SU-DHL-6 (cell line): ENCODE results near the gene PFKFB2.

Source experiments
- H2AFZ ChIP-seq: fragments of 200-600 bp; sonication (generic); 2 replicates; pipeline ENCODE4 v1.6.1; 2014; ENCODE audit warnings: low read depth, mild to moderate bottlenecking, moderate library complexity, mixed read lengths, antibody characterized with exemption, low read length; ENCODE audit not compliant: severe bottlenecking
- H3F3A ChIP-seq: fragments of 200-600 bp; shearing (Covaris generic); 2 replicates; pipeline ENCODE4 v1.6.0; 2016; ENCODE audit warnings: antibody characterized with exemption, mild to moderate bottlenecking; ENCODE audit not compliant: insufficient read depth
- H3K27ac ChIP-seq: fragments of 200-600 bp; sonication (generic); 2 replicates; pipeline ENCODE4 v1.5.1; 2016; ENCODE audit warnings: low read depth, mild to moderate bottlenecking, low read length, moderate library complexity, mixed read lengths
- H3K27me3 ChIP-seq: fragments of 200-600 bp; sonication (generic), shearing (Covaris generic); 2 replicates; pipeline ENCODE4 v1.6.0; 2014; ENCODE audit warnings: mild to moderate bottlenecking, low read length
- H3K36me3 ChIP-seq: fragments of 200-600 bp; sonication (generic); 2 replicates; pipeline ENCODE4 v1.6.1; 2014; ENCODE audit warnings: mild to moderate bottlenecking, low read length, mixed read lengths
- H3K4me2 ChIP-seq: fragments of 300-600, 200-600 bp; shearing (Covaris generic), sonication (generic); 2 replicates; pipeline ENCODE4 v1.6.0; 2014; ENCODE audit warnings: low read length, low read depth, mild to moderate bottlenecking; ENCODE audit not compliant: poor library complexity, severe bottlenecking
- H3K4me3 ChIP-seq: fragments of 200-600 bp; sonication (generic); 2 replicates; pipeline ENCODE4 v1.5.1; 2014; ENCODE audit warnings: antibody characterized with exemption, low read length, mild to moderate bottlenecking, mixed read lengths; ENCODE audit not compliant: insufficient read depth, poor library complexity, severe bottlenecking
- H3K79me2 ChIP-seq: fragments of 200-600 bp; sonication (generic); 2 replicates; pipeline ENCODE4 v1.6.1; 2014; ENCODE audit warnings: mild to moderate bottlenecking, low read length, moderate library complexity; ENCODE audit not compliant: insufficient read depth
- H3K9ac ChIP-seq: fragments of 200-600 bp; sonication (generic); 2 replicates; pipeline ENCODE4 v1.7.0; 2014; ENCODE audit warnings: mild to moderate bottlenecking, low read length
- H3K9me2 ChIP-seq: fragments of 200-600 bp; sonication (generic); replicated peaks from 2 replicates; pipeline ENCODE4 v1.6.1; 2014; ENCODE audit warnings: low read length; ENCODE audit not compliant: insufficient read depth
- H3K9me3 ChIP-seq: fragments of 200-600 bp; sonication (generic); 2 replicates; pipeline ENCODE4 v1.6.1; 2014; ENCODE audit warnings: low read length, mixed read lengths; ENCODE audit not compliant: insufficient read depth
- H4K20me1 ChIP-seq: fragments of 200-600 bp; sonication (generic); 2 replicates; pipeline ENCODE4 v1.6.1; 2014; ENCODE audit warnings: low read depth, mild to moderate bottlenecking, antibody characterized with exemption, low read length, moderate library complexity, mixed read lengths
- EZH2phosphoT487 ChIP-seq: fragments of 200-600 bp; sonication (generic), shearing (Covaris generic); conservative IDR thresholded peaks from 2 replicates; pipeline ENCODE4 v1.6.1; 2018; ENCODE audit warnings: mild to moderate bottlenecking, antibody characterized with exemption, low read length, moderate library complexity, mixed read lengths
- TF ChIP-seq, protein P1 (sequence below): fragments of 200-600 bp; sonication (generic); IDR thresholded peaks from one replicate; pipeline ENCODE4 v1.5.1; 2017; ENCODE audit warnings: antibody characterized with exemption, mild to moderate bottlenecking, low read length, moderate library complexity; ENCODE audit not compliant: insufficient read depth, poor library complexity, severe bottlenecking

PFKFB2 gene

DNA sequence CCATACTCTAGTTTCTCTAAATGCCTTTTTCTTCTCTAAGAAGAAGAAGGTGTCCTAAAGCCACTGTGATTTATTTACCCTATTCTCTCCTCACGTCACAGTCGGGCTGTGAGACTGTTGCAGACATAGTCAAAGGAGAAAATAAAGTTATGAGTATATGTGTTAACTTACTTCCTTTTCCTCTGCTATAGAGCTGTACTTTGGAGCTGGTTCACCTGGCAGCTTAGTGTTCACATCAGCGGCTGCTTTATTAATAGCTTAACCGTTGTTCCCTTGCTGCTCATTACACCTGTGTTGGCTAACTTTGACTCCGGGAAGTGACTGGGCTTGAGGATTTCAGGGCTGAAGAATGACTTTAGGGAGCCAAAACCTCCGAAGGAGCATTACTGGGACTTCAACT is 3.6 kb downstream of the PFKFB2 start:
- Histone ChIP-seq H3K79me2 (no peaks in the 10 kb centered on the region), H4K20me1 (no peaks in the 10 kb centered on the region), H3K4me2 (no peak overlapping the region), H3F3A (0 out of 2 replicates have a peak, but pooled peaks cover 3% of the 10 kb centered on the region), H3K9ac (no peak overlapping the region), H3K9me3 (no peaks in the 10 kb centered on the region), H2AFZ (no peak overlapping the region), H3K9me2 (no peaks in the 10 kb centered on the region), H3K27ac (no peak overlapping the region), H3K36me3 (no peaks in the 10 kb centered on the region), H3K27me3 (no peaks in the 10 kb centered on the region), H3K4me3 (no peak overlapping the region)
- TF ChIP-seq, protein P1, sequence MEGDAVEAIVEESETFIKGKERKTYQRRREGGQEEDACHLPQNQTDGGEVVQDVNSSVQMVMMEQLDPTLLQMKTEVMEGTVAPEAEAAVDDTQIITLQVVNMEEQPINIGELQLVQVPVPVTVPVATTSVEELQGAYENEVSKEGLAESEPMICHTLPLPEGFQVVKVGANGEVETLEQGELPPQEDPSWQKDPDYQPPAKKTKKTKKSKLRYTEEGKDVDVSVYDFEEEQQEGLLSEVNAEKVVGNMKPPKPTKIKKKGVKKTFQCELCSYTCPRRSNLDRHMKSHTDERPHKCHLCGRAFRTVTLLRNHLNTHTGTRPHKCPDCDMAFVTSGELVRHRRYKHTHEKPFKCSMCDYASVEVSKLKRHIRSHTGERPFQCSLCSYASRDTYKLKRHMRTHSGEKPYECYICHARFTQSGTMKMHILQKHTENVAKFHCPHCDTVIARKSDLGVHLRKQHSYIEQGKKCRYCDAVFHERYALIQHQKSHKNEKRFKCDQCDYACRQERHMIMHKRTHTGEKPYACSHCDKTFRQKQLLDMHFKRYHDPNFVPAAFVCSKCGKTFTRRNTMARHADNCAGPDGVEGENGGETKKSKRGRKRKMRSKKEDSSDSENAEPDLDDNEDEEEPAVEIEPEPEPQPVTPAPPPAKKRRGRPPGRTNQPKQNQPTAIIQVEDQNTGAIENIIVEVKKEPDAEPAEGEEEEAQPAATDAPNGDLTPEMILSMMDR: no peak
- no peak for TF ChIP-seq EZH2phosphoT487

DNA sequence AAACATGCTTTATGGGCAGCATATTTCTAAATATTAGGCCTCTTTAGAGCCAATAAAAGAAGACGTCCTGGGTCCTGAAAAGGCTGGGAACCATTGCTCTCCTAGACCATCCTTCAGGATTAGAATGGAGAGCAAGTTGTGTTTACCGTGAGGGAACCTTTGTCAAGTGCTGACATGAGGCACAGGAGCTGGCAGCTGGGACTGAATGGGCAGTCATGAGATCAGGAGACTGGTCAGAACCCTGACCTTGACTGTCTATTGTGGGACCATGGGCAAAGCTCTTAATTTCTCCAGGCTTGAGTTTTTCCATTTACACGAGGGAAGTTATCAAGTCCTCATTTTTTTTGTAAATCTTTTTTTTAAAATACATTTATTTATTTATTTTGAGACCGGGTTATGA is 5.2 kb downstream of the PFKFB2 start:
- no peak overlapping the region for H3K4me2 ChIP-seq
- no peak overlapping the region for H3K9ac ChIP-seq
- H3K79me2 ChIP-seq: no peaks in the 10 kb centered on the region
- TF ChIP-seq, protein P1: no peak
- no peak for TF ChIP-seq EZH2phosphoT487
- no peaks in the 10 kb centered on the region for H3K9me3 ChIP-seq
- H3K36me3 ChIP-seq: no peaks in the 10 kb centered on the region
- H3F3A ChIP-seq: 0 out of 2 replicates have a peak, but pooled peaks cover 3% of the 10 kb centered on the region
- no peaks in the 10 kb centered on the region for H3K27me3 ChIP-seq
- H2AFZ ChIP-seq: no peak overlapping the region
- H3K27ac ChIP-seq: no peak overlapping the region
- H4K20me1 ChIP-seq: no peaks in the 10 kb centered on the region
- no peak overlapping the region for H3K4me3 ChIP-seq
- H3K9me2 ChIP-seq: no peaks in the 10 kb centered on the region

DNA sequence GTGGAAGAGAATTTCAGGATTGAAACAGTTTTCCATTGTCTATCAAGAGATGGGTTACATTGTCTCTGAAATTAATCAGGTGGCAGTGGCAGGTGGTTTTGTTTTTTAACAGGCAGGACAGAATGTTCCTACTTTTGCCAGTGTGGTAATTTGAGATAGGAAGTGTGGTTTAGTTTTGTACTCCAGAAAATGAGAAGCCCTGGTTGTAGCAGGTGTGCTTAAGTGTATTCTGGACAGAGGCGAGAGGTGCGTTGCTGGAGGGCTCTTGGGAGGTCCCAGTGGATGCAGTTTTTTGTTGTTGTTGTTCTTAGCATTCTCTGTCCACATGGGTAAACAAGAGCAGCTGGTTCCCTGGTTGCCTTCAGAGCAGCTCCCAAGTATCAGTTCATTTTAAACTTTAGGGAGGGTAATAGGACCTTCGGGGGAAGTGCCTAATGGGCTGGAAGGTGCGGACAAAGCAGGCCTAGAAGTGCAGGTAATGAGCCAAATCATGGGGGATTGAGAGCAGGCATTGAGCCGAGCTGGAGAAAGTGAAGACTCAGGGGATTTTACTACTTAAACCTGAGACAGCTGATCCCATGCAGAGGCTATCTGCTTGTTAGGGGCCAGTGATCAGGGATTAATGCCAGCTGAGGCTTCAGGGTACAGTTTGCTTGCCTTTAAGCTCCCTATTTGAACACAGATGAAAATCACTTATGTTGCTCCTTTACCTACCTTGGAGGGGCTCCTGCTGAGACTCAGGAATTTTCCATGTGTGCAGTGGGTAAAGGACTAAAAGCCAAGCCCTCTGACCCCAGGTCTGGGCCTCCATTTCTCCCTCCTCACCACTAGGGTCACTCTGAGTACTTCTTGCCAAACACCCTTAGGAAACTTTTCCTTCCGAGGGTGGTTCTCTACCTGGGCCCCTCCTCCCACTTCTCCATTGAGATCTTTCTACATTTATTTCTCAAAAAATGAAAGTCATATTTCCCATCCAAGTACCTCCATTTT is 6.1 kb downstream of the PFKFB2 start:
- no peak for TF ChIP-seq EZH2phosphoT487
- TF ChIP-seq, protein P1: no peak
- no peak overlapping the region for H3K27ac ChIP-seq

More for the DNA sequence above, 6.1 kb downstream of the PFKFB2 start:
- H3F3A ChIP-seq: 0 out of 2 replicates have a peak, but pooled peaks cover 3% of the 10 kb centered on the region
- no peak overlapping the region for H3K4me3 ChIP-seq
- H3K9ac ChIP-seq: no peak overlapping the region
- no peaks in the 10 kb centered on the region for H3K79me2 ChIP-seq
- no peak overlapping the region for H3K4me2 ChIP-seq
- no peaks in the 10 kb centered on the region for H3K9me3 ChIP-seq
- no peak overlapping the region for H2AFZ ChIP-seq
- H3K27me3 ChIP-seq: no peaks in the 10 kb centered on the region
- no peaks in the 10 kb centered on the region for H3K36me3 ChIP-seq
- no peaks in the 10 kb centered on the region for H4K20me1 ChIP-seq
- H3K9me2 ChIP-seq: no peaks in the 10 kb centered on the region
